ENCODE data around the gene TBC1D7.

GRCh38 chr6:13298446-13298845 is 29.9 kb downstream of the TBC1D7 start:
- TF ChIP-seq EP300 (IDR thresholded peaks at IDR 0.05): no peak
- TF ChIP-seq HDAC2 (IDR thresholded peaks at IDR 0.05): no peak
- no peak for TF ChIP-seq REST (IDR thresholded peaks at IDR 0.05)
- TF ChIP-seq CTCF (IDR thresholded peaks at IDR 0.05): no peak
- TF ChIP-seq RAD21 (conservative IDR thresholded peaks at IDR 0.05 in 1 of 2, IDR thresholded peaks at IDR 0.05 in 1 of 2): no peak
- no peak for TF ChIP-seq SREBF2 (IDR thresholded peaks at IDR 0.05)
- no peak for TF ChIP-seq POLR2A (IDR thresholded peaks at IDR 0.05; ENCODE audit: low read length)
- TF ChIP-seq E2F6 (IDR thresholded peaks at IDR 0.05; ENCODE audit: borderline replicate concordance, low read depth): no peak
- TF ChIP-seq ESRRA (IDR thresholded peaks at IDR 0.05; ENCODE audit: borderline replicate concordance, low read length): no peak

Data from A549 (cell line).